ENCODE measurements around the gene PNMT.
A peak's percentile ranks its signal among the peaks of the same experiment; 100 is the strongest.

The PNMT gene

GRCh38 chr17:39667945-39668924 is at the start of gene PNMT:
TSS of gene PNMT (plus strand) at chr17:39668453. CDS start at chr17:39668476, 23 bp downstream.
- peak; percentile 53 to 55 for DNase-seq (ENCODE audit: low read depth in 2 of 2)

- no peak for DNase-seq (ENCODE audit: low read depth in 2 of 2)
These were observed 49.1 kb upstream of the PNMT start for GRCh38 chr17:39618956-39619785.

GRCh38 chr17:39619786-39620101 is 48.5 kb upstream of the PNMT start:
- DNase-seq (ENCODE audit: low read depth in 2 of 2) = no peak

- DNase-seq (ENCODE audit: low read depth in 2 of 2) = peak; percentile 72 to 74
These were observed 46.5 kb upstream of the PNMT start for GRCh38 chr17:39621523-39622379.

- DNase-seq (ENCODE audit: low read depth in 2 of 2) = peak; percentile 40 to 49
These were observed 45.8 kb upstream of the PNMT start for GRCh38 chr17:39622380-39623006.

- DNase-seq (ENCODE audit: low read depth in 2 of 2) = peak; percentile 69 to 84
These were observed 44.8 kb upstream of the PNMT start for GRCh38 chr17:39623356-39623950.

GRCh38 chr17:39624313-39624712 is 43.9 kb upstream of the PNMT start:
- DNase-seq (ENCODE audit: low read depth in 2 of 2) = no peak

- no peak for DNase-seq (ENCODE audit: low read depth in 2 of 2)
These were observed 43.0 kb upstream of the PNMT start for GRCh38 chr17:39625198-39625785.

GRCh38 chr17:39626171-39627046 is 41.8 kb upstream of the PNMT start, which contains the start of gene PPP1R1B:
TSS of gene PPP1R1B (plus strand) at chr17:39626952. CDS start at chr17:39627393, 441 bp downstream.
- no peak for DNase-seq (ENCODE audit: low read depth in 2 of 2)

- no peak for DNase-seq (ENCODE audit: low read depth in 2 of 2)
These were observed 41.1 kb upstream of the PNMT start for GRCh38 chr17:39627047-39627711.

GRCh38 chr17:39627712-39628516 is 40.3 kb upstream of the PNMT start:
- DNase-seq (ENCODE audit: low read depth in 2 of 2) = no peak

- no peak for DNase-seq (ENCODE audit: low read depth in 2 of 2)
These were observed 39.4 kb upstream of the PNMT start for GRCh38 chr17:39628655-39629493.

- DNase-seq (ENCODE audit: low read depth in 2 of 2) = no peak
These were observed 38.8 kb upstream of the PNMT start for GRCh38 chr17:39629494-39629880.

- DNase-seq (ENCODE audit: low read depth in 2 of 2) = no peak
These were observed 38.4 kb upstream of the PNMT start for GRCh38 chr17:39629898-39630297.

- DNase-seq (ENCODE audit: low read depth in 2 of 2) = no peak
These were observed 36.9 kb upstream of the PNMT start for GRCh38 chr17:39631403-39631802.

- no peak for DNase-seq (ENCODE audit: low read depth in 2 of 2)
These were observed 35.9 kb upstream of the PNMT start for GRCh38 chr17:39632153-39632941.
